NCI-H2107 (cell line): ENCODE measurements around the gene DHX38.

Experiments used
- DNase-seq: peaks from one replicate; lab custom pipeline; 2025; lab: John Stamatoyannopoulos, UW

The DHX38 gene

DNA sequence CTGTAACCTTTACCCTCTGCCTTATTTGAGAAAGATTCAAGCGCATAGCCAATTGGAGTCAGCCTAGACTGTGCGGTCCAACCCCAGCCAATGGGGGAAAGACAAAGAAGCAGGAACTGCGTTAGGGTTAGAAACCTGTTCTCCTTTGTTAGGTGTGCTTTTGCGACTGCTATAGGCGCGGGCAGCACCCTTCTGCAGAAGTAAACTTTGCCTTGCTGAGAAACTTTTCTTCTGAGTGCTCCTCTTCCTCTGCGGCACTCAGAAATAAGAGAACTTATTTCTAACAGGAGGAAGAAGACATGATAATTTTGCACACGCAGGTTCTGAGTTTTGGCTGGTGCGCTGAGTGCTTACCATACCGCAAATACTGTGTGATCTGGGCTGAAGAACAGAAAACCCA is 9.2 kb upstream of the DHX38 start:
- DNase-seq: no peak

DNA sequence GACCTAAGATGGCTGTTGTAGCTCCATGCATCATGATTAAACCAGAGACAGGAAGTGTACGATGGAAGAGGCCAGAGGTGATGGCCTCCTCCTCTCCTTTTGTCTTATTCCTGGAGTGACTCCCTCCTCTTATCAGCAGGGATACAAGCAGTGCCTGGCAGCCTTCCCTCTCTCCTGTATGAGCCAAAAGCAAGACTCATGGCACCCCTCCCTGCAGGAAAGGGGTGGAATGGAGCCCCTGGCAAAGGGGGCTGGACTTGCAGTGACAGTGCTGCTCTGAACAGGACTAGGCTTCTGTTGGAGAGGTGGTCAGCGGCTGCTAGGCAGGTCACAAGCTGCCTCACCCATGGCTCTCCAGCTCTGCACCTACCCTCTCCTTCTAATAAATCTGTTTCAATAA is 8.6 kb upstream of the DHX38 start:
- no peak for DNase-seq

DNA sequence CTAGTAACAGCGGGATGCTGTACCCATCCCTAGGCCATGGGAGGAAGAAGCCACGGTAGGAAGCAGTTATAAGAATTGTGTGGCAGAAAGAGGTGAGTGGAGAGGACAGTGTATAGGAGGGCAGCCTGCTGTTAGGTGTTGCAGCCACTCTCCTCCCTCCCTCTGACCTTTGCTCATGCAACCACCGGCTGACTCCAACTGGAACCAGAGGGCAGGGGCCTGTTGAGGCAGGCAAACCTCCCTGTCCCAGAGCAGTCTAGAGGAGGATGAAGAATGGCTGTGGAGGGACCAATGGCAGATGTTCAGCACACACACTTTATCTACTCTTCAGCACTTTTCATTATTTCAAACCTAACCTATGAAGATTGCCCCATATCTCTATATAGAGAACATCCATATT is 2.4 kb upstream of the DHX38 start:
- DNase-seq: no peak

DNA sequence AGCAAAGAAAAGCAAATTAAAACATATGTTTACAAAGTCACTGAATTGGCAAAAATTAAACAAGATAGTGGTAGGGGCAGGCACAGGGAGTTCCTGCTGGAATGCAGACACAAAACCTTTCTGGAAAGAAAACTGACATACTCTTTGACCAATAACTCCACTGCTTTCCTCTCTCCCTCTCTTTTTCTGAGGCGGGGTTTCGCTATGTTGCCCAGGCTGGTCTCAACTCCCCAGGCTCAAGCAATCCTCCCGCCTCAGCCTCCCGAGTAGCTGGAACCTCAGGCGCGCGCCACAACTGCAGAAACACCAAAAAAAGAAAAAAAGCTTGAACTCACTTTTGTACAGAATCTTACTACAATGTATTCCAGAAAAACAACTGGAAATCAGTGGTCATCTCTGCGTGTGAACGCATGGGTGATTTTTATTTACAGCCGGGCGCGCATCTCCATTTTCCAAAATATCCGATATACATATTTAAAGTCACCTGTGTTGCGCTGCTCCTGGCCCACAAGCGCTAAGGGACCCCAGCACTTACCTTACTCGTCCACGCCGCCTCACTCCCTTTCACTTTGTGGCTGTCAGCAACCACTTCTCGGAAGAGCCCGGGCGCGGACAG is 707 bp upstream of the DHX38 start:
- DNase-seq: no peak

DNA sequence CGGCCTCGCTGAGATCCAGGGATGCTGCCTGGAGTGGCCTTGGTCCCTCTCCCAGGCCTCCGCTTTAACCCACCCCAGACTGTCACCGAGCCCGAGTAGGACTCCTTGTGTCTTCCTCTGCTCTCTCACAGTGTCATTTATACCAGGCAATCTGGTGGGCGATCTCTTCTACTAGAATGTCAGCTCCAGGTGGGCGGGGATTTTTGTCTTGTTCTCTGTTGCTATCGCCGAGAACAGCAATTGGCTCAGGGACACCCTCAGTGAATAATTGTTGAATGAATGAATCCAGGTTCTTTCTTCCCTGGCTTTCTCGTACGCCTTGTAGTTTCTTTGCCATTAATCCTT is 591 bp downstream of the DHX38 start:
- DNase-seq: no peak

DNA sequence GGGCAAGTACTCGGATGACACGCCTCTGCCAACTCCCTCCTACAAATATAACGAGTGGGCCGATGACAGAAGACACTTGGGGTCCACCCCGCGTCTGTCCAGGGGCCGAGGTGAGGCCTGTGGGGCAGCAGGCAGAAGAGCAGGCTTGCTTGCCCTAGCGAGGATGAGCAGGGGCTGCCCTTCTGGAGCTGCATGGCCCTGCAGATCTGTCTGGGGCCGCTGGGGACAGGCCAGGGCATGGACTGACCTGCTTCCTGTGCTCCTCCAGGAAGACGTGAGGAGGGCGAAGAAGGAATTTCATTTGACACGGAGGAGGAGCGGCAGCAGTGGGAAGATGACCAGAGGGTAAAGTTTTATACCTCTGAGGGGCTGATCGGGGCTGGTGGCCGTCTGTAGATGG is 5.3 kb downstream of the DHX38 start:
- no peak for DNase-seq

DNA sequence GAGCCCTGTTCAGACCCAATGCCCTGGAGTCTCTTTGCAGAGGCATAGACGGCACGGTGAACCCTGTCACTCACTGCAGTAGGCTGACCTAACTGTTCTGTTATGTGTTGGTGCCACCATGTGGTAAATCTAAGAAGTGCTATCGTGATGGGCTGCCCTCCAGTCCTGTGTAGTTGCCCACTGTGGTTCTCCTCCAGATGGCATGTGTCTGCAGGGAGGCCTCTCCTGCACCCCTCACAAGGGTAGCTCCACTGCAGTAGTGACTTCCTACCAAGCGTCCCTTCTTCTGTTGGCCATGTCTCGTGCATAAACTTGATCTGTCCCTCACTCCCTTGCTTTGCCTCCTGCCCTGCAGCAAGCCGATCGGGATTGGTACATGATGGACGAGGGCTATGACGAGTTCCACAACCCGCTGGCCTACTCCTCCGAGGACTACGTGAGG is 5.8 kb downstream of the DHX38 start:
- DNase-seq: peak; percentile 31

DNA sequence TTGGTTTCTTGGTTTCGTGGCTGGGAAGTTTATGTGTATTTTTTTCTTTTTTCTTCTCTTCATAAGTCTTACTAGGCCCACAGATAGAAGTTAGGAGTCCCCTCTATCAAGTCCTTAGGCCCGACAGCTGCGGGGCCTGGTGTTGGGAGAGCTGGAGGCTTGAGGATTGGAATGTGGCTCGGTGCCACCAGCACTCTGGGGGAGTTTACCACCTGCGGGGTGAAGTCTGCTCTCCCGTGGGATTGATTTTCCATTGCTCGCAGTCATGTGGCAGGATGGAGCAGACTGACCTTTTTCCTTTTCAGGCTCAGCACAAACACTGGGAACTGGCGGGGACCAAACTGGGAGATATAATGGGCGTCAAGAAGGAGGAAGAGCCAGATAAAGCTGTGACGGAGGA is 7.5 kb downstream of the DHX38 start:
- DNase-seq: no peak

DNA sequence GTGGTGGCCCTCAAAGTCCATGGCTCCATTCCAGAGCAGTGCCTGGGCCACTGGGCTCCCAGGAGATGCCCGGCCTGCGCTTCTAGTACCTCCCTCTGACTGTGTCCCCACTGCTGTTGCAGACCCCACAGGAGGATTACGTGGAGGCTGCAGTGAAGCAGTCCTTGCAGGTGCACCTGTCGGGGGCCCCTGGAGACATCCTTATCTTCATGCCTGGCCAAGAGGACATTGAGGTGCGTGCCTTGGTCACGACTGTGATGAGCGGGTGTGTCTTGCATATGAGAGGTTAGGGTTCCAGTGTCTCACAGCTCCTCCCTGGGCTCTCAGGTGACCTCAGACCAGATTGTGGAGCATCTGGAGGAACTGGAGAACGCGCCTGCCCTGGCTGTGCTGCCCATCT is 11.3 kb downstream of the DHX38 start:
- no peak for DNase-seq

DNA sequence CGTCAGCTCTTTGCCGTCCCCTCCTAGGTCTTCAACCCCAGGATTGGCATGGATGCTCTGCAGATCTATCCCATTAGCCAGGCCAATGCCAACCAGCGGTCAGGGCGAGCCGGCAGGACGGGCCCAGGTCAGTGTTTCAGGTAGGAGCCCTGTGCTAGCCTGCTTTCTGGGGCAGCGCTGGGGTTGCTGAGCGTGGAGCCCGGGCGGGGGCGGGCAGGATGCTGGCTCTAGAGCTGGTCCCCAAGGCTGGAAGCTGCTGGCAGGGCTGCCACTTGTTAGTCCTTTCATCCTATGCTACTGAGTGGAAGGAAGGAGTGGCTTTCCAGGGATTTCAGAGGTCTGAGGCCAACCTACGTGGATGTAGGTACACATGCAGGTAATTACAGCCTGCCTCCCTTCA is 12.3 kb downstream of the DHX38 start:
- no peak for DNase-seq

DNA sequence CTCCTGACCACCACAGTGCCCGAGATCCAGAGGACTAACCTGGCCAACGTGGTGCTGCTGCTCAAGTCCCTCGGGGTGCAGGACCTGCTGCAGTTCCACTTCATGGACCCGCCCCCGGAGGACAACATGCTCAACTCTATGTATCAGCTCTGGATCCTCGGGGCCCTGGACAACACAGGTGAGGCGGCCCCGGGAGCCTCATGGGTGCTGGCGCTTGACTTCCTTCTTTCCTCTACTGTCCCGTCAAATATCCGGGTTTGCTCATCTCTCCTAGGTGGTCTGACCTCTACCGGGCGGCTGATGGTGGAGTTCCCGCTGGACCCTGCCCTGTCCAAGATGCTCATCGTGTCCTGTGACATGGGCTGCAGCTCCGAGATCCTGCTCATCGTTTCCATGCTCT is 13.7 kb downstream of the DHX38 start:
- DNase-seq: no peak

DNA sequence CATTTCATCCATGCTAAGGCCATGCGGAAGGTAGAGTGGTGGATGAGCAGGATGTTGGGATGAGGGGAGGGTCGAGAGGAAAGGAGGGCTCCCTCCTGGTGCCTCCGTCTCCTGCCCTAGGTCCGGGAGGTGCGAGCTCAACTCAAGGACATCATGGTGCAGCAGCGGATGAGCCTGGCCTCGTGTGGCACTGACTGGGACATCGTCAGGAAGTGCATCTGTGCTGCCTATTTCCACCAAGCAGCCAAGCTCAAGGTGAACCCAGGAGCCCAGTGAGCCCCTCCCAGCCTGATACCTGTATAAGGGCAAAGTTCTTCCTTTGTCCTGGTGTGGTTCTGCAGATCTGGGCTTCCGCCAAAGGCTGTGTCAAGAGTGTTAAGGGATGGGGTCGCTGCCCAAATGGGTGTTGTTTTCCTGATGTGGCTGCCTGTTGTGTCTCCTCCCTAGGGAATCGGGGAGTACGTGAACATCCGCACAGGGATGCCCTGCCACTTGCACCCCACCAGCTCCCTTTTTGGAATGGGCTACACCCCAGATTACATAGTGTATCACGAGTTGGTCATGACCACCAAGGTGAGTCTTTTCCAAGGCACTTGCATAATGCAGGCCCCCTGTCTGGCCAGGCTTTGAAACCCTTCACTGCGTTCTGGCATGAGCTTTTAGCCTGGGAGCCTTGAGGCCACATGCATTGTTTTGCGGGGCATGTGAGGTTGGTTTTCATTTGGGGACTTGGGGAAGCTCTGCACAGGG is 14.9 kb downstream of the DHX38 start:
- DNase-seq: no peak

DNA sequence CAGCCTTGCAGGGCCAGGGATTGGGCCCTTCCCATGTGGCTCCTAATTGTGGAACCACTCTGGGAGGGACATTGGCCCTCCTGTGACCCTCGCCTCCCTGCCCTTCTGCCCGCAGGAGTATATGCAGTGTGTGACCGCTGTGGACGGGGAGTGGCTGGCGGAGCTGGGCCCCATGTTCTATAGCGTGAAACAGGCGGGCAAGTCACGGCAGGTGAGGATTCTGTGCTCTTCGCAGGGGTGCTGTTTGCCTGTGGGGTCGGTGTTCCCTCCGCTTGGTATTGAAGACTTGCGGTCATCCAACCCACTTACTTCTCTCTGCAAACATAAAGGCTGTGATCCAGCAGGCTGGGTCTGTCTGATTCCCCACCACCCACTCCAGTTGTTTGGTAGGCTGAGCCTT is 15.7 kb downstream of the DHX38 start:
- no peak for DNase-seq

DNA sequence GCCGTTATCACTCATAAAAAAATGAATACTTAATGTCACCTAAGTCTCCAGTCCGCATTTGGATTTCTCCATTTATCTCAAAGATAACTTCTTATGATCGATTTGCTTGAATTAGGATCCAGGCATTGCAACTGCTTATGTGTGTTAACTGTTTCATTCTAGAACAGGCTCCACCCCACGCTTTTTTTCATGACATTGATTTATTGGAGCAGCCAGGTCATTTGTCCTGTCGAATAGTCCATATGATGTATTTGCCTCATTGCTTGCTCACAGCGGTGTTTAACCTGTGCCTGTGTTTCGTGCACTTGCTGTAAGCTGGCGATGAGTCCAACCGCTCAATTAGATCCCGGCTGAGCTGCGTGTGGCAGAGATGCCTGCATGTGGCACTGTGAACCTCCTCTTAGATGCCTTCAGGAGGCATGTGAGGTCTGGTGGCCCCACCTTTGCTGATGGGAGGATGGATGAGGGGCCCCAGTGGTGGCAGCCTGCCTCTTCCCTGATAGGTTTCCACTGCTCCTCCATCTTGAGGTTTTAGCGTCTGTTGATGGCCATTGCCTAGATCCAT is 16.4 kb downstream of the DHX38 start:
- no peak for DNase-seq

DNA sequence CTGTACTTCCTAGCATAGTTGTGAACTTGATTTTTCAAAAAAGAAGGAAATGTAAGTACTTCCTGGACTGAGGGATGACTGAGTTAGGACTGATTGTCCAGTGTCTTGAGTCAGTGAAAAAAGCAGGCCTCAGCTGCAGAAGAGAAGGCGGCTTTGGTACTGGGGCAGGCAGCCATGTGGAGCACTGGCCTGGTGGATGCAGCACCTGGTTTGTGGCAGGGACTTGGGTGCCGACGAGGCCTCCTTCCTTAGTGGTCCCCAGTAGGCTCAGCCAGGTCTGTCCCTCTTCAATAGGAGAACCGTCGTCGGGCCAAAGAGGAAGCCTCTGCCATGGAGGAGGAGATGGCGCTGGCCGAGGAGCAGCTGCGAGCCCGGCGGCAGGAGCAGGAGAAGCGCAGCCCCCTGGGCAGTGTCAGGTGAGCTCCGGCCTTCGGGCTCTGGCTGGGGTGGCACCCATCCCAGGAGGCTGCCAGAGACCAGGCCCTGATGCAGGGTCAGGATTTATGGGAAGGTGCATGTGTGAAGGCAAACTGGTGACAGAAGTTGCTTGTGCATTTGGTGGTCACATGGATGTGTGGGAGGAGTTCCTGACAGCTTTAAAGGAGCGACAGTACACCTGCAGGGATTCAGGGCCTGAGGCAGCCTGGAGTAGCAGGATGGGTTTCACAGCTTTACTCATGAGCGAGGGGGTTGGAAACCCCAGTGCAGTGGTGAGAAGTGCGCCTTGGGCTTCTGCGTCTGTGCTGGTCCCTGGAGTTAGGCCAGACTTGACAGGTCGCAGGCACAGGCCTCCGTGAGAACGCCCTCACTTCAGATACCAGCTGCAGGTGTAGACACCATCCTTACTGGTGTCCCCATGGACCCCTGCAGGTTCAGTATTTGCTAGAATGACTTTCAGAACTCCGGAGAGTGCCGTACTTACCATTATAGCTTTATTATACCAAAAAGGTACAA is 17.3 kb downstream of the DHX38 start:
- DNase-seq: no peak

DNA sequence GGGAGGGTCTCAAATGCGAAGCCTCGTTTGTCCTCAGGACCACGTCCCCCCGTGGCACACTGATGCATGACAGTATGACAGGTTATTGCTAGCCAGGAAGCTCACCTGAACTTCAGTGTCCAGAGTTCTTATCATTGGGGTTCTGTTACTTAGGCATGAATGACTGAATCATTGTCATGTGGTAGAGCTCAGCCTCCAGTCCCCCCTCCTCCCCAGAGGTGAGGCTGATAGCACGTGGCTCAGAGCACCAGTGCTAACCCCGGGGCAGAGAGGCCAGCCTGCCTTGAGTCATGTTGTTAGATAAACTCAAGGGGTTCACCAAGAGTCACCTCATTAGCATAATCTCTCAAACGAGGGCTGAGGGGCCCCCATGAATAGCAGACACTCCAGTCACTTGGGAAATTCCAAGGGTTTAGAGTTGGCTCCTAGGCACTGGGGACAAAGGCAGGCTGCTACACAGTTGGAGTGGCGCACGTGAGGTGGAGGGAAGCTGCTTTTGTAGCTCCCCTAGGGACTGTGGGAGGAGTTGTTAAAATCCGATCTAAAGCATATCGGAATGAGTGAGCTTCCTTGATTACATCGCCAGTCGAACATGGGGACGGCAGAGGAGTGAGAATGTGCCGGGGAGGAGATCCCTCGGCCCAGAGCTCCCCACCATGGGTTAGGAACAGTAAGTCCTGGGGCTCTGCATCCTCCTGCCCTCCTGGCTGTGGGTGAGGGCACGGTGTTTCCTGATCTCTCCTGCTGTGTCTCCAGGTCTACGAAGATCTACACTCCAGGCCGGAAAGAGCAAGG is 18.2 kb downstream of the DHX38 start:
- no peak for DNase-seq

DNA sequence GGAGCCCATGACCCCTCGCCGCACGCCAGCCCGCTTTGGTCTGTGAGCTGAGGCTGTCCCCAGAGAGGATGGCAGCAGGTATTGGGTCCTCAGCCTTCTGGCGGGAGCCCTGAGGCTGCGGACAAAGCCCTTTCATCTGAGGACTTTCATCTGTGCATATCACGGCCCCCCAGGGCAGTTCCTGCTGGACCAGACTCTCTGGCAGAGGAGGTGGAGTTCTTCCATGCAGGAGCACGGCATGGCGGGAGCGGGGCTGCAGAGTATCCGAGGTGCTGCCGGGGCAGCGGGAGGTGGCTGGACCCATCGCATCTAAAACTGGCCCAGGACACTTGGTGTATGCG is 18.8 kb downstream of the DHX38 start:
- DNase-seq: no peak

DNA sequence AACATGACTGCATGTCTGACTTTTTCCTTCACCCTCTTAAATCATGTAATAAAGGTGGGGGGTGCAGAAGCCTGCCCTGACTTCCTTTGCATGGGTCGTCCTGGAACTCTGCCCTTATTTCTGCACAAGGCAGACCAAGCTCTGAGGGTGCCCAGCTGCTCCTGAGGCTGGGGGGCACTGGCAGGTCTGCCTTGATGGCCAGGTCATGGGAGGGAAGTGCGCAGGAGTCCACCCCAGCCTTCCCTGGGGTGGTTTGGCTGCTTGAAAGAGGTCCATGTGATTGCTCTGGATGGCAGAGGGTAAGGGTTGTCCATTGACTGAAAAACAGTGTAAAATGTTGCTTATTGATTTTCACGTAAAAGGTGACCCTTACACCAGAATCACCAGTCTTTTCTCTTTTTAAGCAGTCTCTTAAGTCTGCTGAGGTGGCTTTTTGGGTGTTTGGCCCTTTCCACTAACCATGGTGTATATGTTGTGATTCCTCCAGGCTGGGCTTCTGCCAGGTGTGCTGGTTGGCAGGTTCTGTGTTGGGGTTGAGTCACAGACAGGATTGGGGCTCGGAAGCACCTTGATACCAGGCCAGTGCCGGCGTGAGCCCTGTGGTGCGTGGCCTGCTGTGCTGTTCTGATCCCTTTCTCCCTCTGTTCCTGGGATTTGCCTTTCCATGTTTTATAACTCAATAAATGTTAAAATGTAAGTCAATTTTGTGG is 19.4 kb downstream of the DHX38 start:
- DNase-seq: no peak

DNA sequence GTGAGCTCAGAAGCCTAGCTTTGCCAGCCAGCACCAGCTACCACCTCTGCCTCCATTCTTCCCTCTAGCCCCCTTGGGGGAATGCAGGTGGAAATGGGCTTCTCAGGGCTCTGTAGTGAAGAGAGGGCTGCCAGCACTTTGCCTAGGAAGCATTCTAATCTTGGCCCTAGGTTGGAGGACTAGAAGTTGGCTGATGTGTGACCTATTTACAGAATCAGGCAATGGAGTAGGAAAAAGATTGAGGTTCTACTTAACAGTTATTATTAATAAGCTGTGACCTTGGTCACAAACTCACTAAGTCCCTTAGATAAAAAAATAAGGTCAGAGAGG is 19.9 kb downstream of the DHX38 start:
- no peak for DNase-seq

DNA sequence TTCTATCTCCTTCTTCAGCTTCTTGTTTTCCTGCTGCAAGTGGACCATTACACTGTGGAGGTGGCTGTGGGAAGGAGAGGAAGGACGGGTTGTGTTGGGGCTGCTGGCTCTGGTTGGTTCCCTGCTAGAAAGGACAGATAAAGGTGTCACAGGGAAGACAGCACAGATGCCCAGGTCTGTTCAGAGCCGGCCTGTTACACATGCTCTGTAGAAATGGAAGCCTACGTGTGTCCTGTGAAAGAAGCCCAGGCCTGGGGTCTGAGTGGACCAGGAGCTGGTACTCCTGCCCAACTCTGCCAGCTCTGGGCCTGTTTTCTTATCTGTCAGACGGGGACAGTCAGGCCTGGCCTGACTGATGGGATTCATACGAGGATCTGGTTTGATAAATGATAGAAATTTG is 26.4 kb downstream of the DHX38 start:
- DNase-seq: no peak

DNA sequence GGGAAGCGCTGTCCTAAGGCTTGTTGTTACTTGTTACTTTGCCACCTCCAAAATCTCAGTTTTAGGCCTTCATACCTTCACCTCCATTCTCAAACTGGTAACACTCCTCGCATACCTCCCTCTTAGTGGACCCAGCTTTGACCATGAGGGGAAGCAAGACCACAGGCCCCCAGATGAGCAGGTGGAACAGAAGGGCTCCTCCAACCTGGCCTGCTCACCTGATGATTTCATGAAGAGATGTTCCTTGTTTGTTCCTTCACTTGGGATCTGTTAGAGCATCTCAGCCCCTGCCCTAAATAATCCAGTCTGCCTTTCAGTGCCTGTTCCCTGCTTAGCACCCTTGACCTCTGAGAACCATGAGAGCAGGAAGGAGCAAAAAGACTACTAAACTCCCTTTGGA is 28.7 kb downstream of the DHX38 start:
- no peak for DNase-seq

DNA sequence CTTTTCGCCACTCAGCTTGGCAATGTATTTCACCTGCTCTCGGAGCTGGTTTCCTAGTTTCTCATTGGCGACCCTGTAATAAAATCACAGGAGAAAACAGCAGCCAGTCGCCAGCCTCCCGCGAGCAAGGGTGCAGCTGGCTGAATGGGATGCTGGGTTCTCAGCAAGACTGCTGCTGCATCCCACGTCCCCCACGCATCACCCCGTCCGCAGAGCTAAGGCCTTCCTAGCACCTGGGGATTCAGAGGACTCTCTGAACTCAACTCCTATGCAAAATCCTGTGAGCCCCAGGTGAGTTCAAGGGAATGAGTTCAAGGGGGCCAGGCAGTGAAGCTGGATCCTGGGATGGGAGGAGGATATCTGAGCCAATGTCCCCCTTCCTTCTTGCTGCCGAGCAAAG is 29.3 kb downstream of the DHX38 start:
- no peak for DNase-seq
